Measurements from ENCODE around the gene ALLC. TPM values are rescaled to one million over a fixed set of nuclear protein-coding genes. Genes with fewer than 3 reads are reported as not detected.

ALLC gene
- total and polyA plus RNA-seq, 2 donors (not counting 1 experiment from before 2014, with no cell fraction given) = not detected

DNA sequence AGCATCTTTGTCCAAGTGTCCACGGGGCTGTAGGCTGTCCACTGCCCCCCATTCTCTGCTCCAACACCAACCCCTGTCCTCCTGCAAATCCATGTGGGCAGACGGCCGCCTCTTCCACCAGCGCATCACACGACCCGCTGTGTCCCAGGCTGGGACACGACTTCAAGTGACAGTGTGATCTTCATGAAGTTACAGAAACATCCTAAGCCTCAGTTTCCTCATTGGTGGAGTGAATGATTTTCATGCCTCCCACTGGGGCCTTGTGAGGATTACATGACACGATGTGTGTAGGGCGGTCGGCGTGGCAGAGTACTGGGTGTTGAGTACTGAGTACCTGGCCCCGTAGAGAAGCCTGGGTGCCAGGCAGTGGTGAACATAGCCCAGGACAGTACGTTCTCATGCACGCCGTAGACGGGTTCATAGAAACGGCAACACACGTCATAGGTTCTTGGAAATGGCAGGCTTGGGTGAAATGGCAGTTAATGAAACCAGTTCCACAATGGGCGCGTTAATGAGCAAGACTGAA, 9.3 kb upstream of the ALLC start:
- H3K4me3 ChIP-seq (ENCODE audit: control extremely low read depth in 1 of 5, extremely low read depth in 1 of 5, insufficient read depth in 1 of 5, low read depth in 2 of 5, low read length in 4 of 5) = no peak overlapping the region
- ATAC-seq (ENCODE audit: low read depth) (no peak), DNase-seq (no peak)
- Mint-ChIP-seq H3K4me3 (no peak overlapping the region), H3K27me3 (no peaks in the 10 kb centered on the region), H3K27ac (no peak overlapping the region), H3K9me3 (ENCODE audit: insufficient read depth) (no peaks in the 10 kb centered on the region), H3K4me1 (peaks cover 14% of the 10 kb centered on the region)
- peaks cover 14 to 15% of the 10 kb centered on the region in 2 donors for H3K4me1 ChIP-seq (ENCODE audit: control insufficient read depth in 2 of 2, insufficient read depth in 2 of 2, low read length in 2 of 2)
- no peaks in the 10 kb centered on the region for H3K36me3 ChIP-seq (replicated peaks in 1 of 2; ENCODE audit: control extremely low read depth in 1 of 2, control insufficient read depth in 1 of 2, extremely low read depth in 1 of 2, insufficient read depth in 2 of 2, low read length in 1 of 2)
- ChIA-PET CTCF (interaction anchor here (6.8 kb wide), 1 partner anchor 224 kb away, joined by 91 read pairs; no protein-coding TSS in a partner anchor), POLR2A (no interaction called here)
- H3K27ac ChIP-seq (ENCODE audit: low read length in 2 of 2) = no peak overlapping the region
- H3K4me2 ChIP-seq (replicated peaks; ENCODE audit: low read depth, low read length, poor library complexity, severe bottlenecking) = no peak overlapping the region
- H4K20me1 ChIP-seq (ENCODE audit: control insufficient read depth, insufficient read depth, low read length, poor library complexity, severe bottlenecking) = no peaks in the 10 kb centered on the region
- peaks cover 0 to 16% (median 1%) of the 10 kb centered on the region in 4 experiments for H3K27me3 ChIP-seq (replicated peaks in 1 of 4; ENCODE audit: control extremely low read depth in 1 of 4, control insufficient read depth in 3 of 4, insufficient read depth in 4 of 4, low read length in 3 of 4)
- intact Hi-C loops (cut with micrococcal nuclease) = no loop called here
- H3K79me2 ChIP-seq (ENCODE audit: control insufficient read depth, insufficient read depth, low read length) = no peaks in the 10 kb centered on the region
- no peaks in the 10 kb centered on the region for H3K9me3 ChIP-seq (ENCODE audit: control extremely low read depth in 1 of 3, control insufficient read depth in 2 of 3, insufficient read depth in 1 of 3, low read length in 2 of 3)
- H3K9ac ChIP-seq (ENCODE audit: low read length) = no peak overlapping the region
- 92% methylated on average over 18 of the region's 20 CpGs for WGBS (ENCODE audit: insufficient coverage)
- TF ChIP-seq EZH2 (IDR thresholded peaks at IDR 0.05; ENCODE audit: borderline replicate concordance, insufficient read depth, low read depth, low read length, poor library complexity, severe bottlenecking) = no peak
- TF ChIP-seq, protein P1, sequence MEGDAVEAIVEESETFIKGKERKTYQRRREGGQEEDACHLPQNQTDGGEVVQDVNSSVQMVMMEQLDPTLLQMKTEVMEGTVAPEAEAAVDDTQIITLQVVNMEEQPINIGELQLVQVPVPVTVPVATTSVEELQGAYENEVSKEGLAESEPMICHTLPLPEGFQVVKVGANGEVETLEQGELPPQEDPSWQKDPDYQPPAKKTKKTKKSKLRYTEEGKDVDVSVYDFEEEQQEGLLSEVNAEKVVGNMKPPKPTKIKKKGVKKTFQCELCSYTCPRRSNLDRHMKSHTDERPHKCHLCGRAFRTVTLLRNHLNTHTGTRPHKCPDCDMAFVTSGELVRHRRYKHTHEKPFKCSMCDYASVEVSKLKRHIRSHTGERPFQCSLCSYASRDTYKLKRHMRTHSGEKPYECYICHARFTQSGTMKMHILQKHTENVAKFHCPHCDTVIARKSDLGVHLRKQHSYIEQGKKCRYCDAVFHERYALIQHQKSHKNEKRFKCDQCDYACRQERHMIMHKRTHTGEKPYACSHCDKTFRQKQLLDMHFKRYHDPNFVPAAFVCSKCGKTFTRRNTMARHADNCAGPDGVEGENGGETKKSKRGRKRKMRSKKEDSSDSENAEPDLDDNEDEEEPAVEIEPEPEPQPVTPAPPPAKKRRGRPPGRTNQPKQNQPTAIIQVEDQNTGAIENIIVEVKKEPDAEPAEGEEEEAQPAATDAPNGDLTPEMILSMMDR (IDR thresholded peaks at IDR 0.05) = no peak
- no peak overlapping the region for H2AFZ ChIP-seq (ENCODE audit: insufficient read depth, low read depth, low read length, poor library complexity, severe bottlenecking)

GRCh38 chr2:3649581-3649980, 8.4 kb upstream of the ALLC start:
- Histone ChIP-seq H3K9me3 (ENCODE audit: control extremely low read depth in 1 of 3, control insufficient read depth in 2 of 3, insufficient read depth in 1 of 3, low read length in 2 of 3) (no peaks in the 10 kb centered on the region), H3K4me2 (replicated peaks; ENCODE audit: low read depth, low read length, poor library complexity, severe bottlenecking) (no peak overlapping the region), H3K9ac (ENCODE audit: low read length) (no peak overlapping the region), H3K27ac (ENCODE audit: low read length in 2 of 2) (no peak overlapping the region), H3K4me1 (ENCODE audit: control insufficient read depth in 2 of 2, insufficient read depth in 2 of 2, low read length in 2 of 2) (peaks cover 14 to 15% of the 10 kb centered on the region in 2 donors), H3K27me3 (replicated peaks in 1 of 4; ENCODE audit: control extremely low read depth in 1 of 4, control insufficient read depth in 3 of 4, insufficient read depth in 4 of 4, low read length in 3 of 4) (peaks cover 0 to 16% (median 1%) of the 10 kb centered on the region in 4 experiments), H4K20me1 (ENCODE audit: control insufficient read depth, insufficient read depth, low read length, poor library complexity, severe bottlenecking) (no peaks in the 10 kb centered on the region), H3K79me2 (ENCODE audit: control insufficient read depth, insufficient read depth, low read length) (no peaks in the 10 kb centered on the region), H3K36me3 (replicated peaks in 1 of 2; ENCODE audit: control extremely low read depth in 1 of 2, control insufficient read depth in 1 of 2, extremely low read depth in 1 of 2, insufficient read depth in 2 of 2, low read length in 1 of 2) (no peaks in the 10 kb centered on the region), H2AFZ (ENCODE audit: insufficient read depth, low read depth, low read length, poor library complexity, severe bottlenecking) (no peak overlapping the region), H3K4me3 (ENCODE audit: control extremely low read depth in 1 of 5, extremely low read depth in 1 of 5, insufficient read depth in 1 of 5, low read depth in 2 of 5, low read length in 4 of 5) (no peak overlapping the region)
- Mint-ChIP-seq H3K4me3 (no peak overlapping the region), H3K27me3 (no peaks in the 10 kb centered on the region), H3K27ac (no peak overlapping the region), H3K4me1 (peaks cover 14% of the 10 kb centered on the region), H3K9me3 (ENCODE audit: insufficient read depth) (no peaks in the 10 kb centered on the region)
- ChIA-PET POLR2A (no interaction called here), CTCF (interaction anchor here (6.8 kb wide), 1 partner anchor 224 kb away, joined by 91 read pairs; no protein-coding TSS in a partner anchor)
- no peak for TF ChIP-seq EZH2 (IDR thresholded peaks at IDR 0.05; ENCODE audit: borderline replicate concordance, insufficient read depth, low read depth, low read length, poor library complexity, severe bottlenecking)
- TF ChIP-seq, protein P1 (IDR thresholded peaks at IDR 0.05) = no peak
- intact Hi-C loops (cut with micrococcal nuclease) = no loop called here
- no peak for DNase-seq
- ATAC-seq (ENCODE audit: low read depth) = no peak
- WGBS (ENCODE audit: insufficient coverage) = 79% methylated on average over 16 of the region's 16 CpGs
